HepG2 (cell line): ENCODE results near the gene GATC. TPM values are rescaled to one million over a fixed set of nuclear protein-coding genes. Genes with fewer than 3 reads are reported as not detected.

Experiments used
- BORCS8-MEF2B ChIP-seq: sonication (generic); formaldehyde crosslinking; IDR thresholded peaks from 2 replicates; pipeline ENCODE4 v1.8.0; 2022; ENCODE audit warnings: mild to moderate bottlenecking, missing genetic modification reagents
- CREB3 ChIP-seq: sonication (generic); formaldehyde crosslinking; IDR thresholded peaks from 2 replicates; pipeline ENCODE4 v1.5.0; 2020; ENCODE audit warnings: missing genetic modification reagents
- HNF4A ChIP-seq: sonication (generic); formaldehyde crosslinking; IDR thresholded peaks from 2 replicates; pipeline ENCODE4 v1.4.0; 2020; ENCODE audit warnings: missing genetic modification reagents
- KAT8 ChIP-seq: IDR thresholded peaks from 2 replicates; pipeline ENCODE4 v1.6.1; 2016; ENCODE audit warnings: missing genetic modification reagents, missing compliant biosample characterization
- MBNL3 ChIP-seq: fragments of 250-450 bp; sonication (Bioruptor Pico); conservative IDR thresholded peaks from 2 replicates; pipeline ENCODE4 v1.8.0; 2022; ENCODE audit warnings: mild to moderate bottlenecking, inconsistent platforms
- NFE2 ChIP-seq: sonication (generic); formaldehyde crosslinking; IDR thresholded peaks from 2 replicates; pipeline ENCODE4 v1.4.0; 2020; ENCODE audit warnings: missing genetic modification reagents
- SALL1 ChIP-seq: sonication (generic); formaldehyde crosslinking; IDR thresholded peaks from 2 replicates; pipeline ENCODE4 v1.8.0; 2022; ENCODE audit warnings: mild to moderate bottlenecking, missing genetic modification reagents
- SP2 ChIP-seq: sonication (generic); formaldehyde crosslinking; IDR thresholded peaks from 2 replicates; pipeline ENCODE4 v1.5.1; 2020; ENCODE audit warnings: mild to moderate bottlenecking, missing genetic modification reagents
- ZFP37 ChIP-seq: sonication (generic); formaldehyde crosslinking; IDR thresholded peaks from 2 replicates; pipeline ENCODE4 v1.4.0; 2020; ENCODE audit warnings: missing genetic modification reagents, borderline replicate concordance
- ZNF121 ChIP-seq: sonication (generic); formaldehyde crosslinking; IDR thresholded peaks from 2 replicates; pipeline ENCODE4 v1.5.0; 2020; ENCODE audit warnings: mild to moderate bottlenecking, missing genetic modification reagents
- ZNF333 ChIP-seq: sonication (generic); formaldehyde crosslinking; IDR thresholded peaks from 2 replicates; pipeline ENCODE4 v1.4.0; 2020; ENCODE audit warnings: mild to moderate bottlenecking, missing genetic modification reagents, borderline replicate concordance
- ZNF589 ChIP-seq: sonication (generic); formaldehyde crosslinking; conservative IDR thresholded peaks from 2 replicates; pipeline ENCODE4 v1.8.0; 2022; ENCODE audit warnings: mild to moderate bottlenecking, moderate library complexity, missing genetic modification reagents
- ZNF740 ChIP-seq: sonication (generic); formaldehyde crosslinking; IDR thresholded peaks from 2 replicates; pipeline ENCODE4 v1.4.0; 2020; ENCODE audit warnings: missing genetic modification reagents
- ZNF790 ChIP-seq: sonication (generic); formaldehyde crosslinking; IDR thresholded peaks from 2 replicates; pipeline ENCODE4 v1.8.0; 2022; ENCODE audit warnings: missing genetic modification reagents, mild to moderate bottlenecking, borderline replicate concordance
- ZSCAN21 ChIP-seq: sonication (generic); formaldehyde crosslinking; IDR thresholded peaks from 2 replicates; pipeline ENCODE4 v1.8.0; 2022; ENCODE audit warnings: mild to moderate bottlenecking, missing genetic modification reagents, moderate library complexity, borderline replicate concordance
- polyA plus RNA-seq, 8 experiments: library from polyadenylated mRNA; depleted of rRNA in 3 of 8; stranded (reverse) in 7 of 8; unstranded in 1 of 8; fragments of >200 nt; fragmentation: Illumina TruSeq in 4 of 8; extraction: Trizol in 4 of 8; gene quantifications; 2 replicates each; pipeline versions ENCODE4 v1.2.1 to v1.2.3, GENCODE V29; 2011 to 2016; ENCODE audit warnings: low read depth in 4 of 8, missing spikeins in 1 of 8, mixed read lengths in 1 of 8; ENCODE audit not compliant: insufficient read depth in 1 of 8
- total RNA-seq, 5 experiments: library from RNA; depleted of rRNA; stranded (reverse); fragments of >200 nt; fragmentation: Illumina TruSeq; extraction: Trizol; gene quantifications; 2 replicates each; pipeline ENCODE4 v1.2.3, GENCODE V29; 2016; ENCODE audit warnings: low read depth in 1 of 5
- TF ChIP-seq, protein P1 (sequence below): sonication (generic); formaldehyde crosslinking; IDR thresholded peaks from 2 replicates; pipeline ENCODE4 v1.4.0; 2020; ENCODE audit warnings: missing genetic modification reagents, borderline replicate concordance
- TF ChIP-seq, protein P2 (sequence below): IDR thresholded peaks from 2 replicates; pipeline ENCODE4 v1.6.1; 2016; ENCODE audit warnings: missing compliant biosample characterization, missing genetic modification reagents, borderline replicate concordance
- TF ChIP-seq, protein P3 (sequence below): IDR thresholded peaks from 2 replicates; pipeline ENCODE4 v1.6.1; 2016
- TF ChIP-seq, protein P4 (sequence below): sonication (generic); formaldehyde crosslinking; conservative IDR thresholded peaks from 2 replicates; pipeline ENCODE4 v1.4.0; 2020; ENCODE audit warnings: missing genetic modification reagents
- TF ChIP-seq, protein P5 (sequence below): sonication (generic); formaldehyde crosslinking; IDR thresholded peaks from 2 replicates; pipeline ENCODE4 v1.8.0; 2022; ENCODE audit warnings: mild to moderate bottlenecking, missing genetic modification reagents, moderate library complexity

Gene GATC
- total and polyA plus RNA-seq, 2 of the 13 experiments (the other 11 are each of a cell fraction or from before 2014, with no cell fraction given) = 17.7 to 29.7 TPM

DNA sequence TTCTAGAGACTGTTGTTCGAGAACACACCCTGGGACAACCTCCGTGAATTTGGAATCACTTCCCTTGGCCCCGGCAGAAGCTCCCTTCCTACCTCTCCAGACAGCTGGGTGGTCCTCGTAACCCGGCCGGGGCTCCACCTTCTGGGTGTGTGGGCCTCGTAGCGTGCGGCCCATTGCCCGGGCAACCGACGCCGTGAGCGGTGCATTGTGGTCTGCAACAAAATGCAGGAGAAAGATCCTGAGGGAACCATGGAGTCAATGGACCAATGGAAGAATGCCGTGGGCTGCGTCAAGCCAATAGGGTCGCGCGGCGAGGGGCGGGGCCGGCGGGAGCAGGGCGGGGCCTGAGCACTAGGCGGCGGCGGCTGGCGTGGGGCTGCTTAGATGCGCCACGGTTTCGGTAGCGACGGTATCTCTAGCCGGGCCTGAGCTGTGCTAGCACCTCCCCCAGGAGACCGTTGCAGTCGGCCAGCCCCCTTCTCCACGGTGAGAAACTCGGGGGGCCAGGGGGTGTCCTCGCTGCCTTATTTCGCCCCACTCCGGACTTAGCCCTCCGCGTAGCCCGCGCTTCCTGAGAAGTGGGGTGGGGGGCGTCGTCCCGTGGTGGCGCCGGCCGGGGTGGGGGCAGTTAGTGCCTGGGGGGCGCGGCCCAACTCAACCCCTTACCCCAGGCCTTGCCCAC is 49.6 kb downstream of the GATC start, which contains the start of gene DYNLL1 (continued):
- TF ChIP-seq ZSCAN21 (CRISPR knock-in tag) (peak; percentile 91; the same call in 1 of the 2 replicates), MBNL3 (no peak), ZNF790 (peak; percentile 56; the same call in 1 of the 2 replicates), ZFP37 (CRISPR knock-in tag) (no peak), HNF4A (no peak), KAT8 (CRISPR knock-in tag) (peak; percentile 63; the same call in 1 of the 2 replicates), SP2 (CRISPR knock-in tag) (peak; percentile 23; the same call in 1 of the 2 replicates), BORCS8-MEF2B (peak; percentile 55; the same call in 1 of the 2 replicates), NFE2 (no peak), ZNF333 (peak; percentile 96), ZNF121 (CRISPR knock-in tag) (no peak), SALL1 (CRISPR knock-in tag) (peak; percentile 69), CREB3 (CRISPR knock-in tag) (peak; percentile 24; the same call in 1 of the 2 replicates), ZNF740 (CRISPR knock-in tag) (peak; percentile 96), ZNF589 (CRISPR knock-in tag) (0 out of 2 replicates have a peak, but pooled peaks have one; percentile 47)
- TF ChIP-seq, protein P1, sequence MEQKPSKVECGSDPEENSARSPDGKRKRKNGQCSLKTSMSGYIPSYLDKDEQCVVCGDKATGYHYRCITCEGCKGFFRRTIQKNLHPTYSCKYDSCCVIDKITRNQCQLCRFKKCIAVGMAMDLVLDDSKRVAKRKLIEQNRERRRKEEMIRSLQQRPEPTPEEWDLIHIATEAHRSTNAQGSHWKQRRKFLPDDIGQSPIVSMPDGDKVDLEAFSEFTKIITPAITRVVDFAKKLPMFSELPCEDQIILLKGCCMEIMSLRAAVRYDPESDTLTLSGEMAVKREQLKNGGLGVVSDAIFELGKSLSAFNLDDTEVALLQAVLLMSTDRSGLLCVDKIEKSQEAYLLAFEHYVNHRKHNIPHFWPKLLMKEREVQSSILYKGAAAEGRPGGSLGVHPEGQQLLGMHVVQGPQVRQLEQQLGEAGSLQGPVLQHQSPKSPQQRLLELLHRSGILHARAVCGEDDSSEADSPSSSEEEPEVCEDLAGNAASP (CRISPR knock-in tag) = no peak
- TF ChIP-seq, protein P2, sequence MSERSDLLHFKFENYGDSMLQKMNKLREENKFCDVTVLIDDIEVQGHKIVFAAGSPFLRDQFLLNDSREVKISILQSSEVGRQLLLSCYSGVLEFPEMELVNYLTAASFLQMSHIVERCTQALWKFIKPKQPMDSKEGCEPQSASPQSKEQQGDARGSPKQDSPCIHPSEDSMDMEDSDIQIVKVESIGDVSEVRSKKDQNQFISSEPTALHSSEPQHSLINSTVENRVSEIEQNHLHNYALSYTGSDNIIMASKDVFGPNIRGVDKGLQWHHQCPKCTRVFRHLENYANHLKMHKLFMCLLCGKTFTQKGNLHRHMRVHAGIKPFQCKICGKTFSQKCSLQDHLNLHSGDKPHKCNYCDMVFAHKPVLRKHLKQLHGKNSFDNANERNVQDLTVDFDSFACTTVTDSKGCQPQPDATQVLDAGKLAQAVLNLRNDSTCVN (CRISPR knock-in tag) = 0 out of 2 replicates have a peak, but pooled peaks have one; percentile 29
- TF ChIP-seq, protein P3, sequence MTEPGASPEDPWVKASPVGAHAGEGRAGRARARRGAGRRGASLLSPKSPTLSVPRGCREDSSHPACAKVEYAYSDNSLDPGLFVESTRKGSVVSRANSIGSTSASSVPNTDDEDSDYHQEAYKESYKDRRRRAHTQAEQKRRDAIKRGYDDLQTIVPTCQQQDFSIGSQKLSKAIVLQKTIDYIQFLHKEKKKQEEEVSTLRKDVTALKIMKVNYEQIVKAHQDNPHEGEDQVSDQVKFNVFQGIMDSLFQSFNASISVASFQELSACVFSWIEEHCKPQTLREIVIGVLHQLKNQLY (CRISPR knock-in tag) = no peak
- TF ChIP-seq, protein P4, sequence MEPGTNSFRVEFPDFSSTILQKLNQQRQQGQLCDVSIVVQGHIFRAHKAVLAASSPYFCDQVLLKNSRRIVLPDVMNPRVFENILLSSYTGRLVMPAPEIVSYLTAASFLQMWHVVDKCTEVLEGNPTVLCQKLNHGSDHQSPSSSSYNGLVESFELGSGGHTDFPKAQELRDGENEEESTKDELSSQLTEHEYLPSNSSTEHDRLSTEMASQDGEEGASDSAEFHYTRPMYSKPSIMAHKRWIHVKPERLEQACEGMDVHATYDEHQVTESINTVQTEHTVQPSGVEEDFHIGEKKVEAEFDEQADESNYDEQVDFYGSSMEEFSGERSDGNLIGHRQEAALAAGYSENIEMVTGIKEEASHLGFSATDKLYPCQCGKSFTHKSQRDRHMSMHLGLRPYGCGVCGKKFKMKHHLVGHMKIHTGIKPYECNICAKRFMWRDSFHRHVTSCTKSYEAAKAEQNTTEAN (CRISPR knock-in tag) = no peak; the same call in 1 of the 2 replicates
- TF ChIP-seq, protein P5, sequence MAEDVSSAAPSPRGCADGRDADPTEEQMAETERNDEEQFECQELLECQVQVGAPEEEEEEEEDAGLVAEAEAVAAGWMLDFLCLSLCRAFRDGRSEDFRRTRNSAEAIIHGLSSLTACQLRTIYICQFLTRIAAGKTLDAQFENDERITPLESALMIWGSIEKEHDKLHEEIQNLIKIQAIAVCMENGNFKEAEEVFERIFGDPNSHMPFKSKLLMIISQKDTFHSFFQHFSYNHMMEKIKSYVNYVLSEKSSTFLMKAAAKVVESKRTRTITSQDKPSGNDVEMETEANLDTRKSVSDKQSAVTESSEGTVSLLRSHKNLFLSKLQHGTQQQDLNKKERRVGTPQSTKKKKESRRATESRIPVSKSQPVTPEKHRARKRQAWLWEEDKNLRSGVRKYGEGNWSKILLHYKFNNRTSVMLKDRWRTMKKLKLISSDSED (CRISPR knock-in tag) = no peak
